Eye (tissue), 1 donor: ENCODE results near the gene RNF180.
"Not testable (repeated sequence)": the region's sequence is repeated elsewhere in the genome, so short reads cannot be mapped to it uniquely, and the experiment has no call there.

Experiments used
- DNase-seq: peaks from one replicate; pipeline ENCODE4 v3.0.0-alpha.2; 2015

The RNF180 gene

GRCh38 chr5:64285188-64286130, 119.8 kb downstream of the RNF180 start:
- no peak for DNase-seq

DNA sequence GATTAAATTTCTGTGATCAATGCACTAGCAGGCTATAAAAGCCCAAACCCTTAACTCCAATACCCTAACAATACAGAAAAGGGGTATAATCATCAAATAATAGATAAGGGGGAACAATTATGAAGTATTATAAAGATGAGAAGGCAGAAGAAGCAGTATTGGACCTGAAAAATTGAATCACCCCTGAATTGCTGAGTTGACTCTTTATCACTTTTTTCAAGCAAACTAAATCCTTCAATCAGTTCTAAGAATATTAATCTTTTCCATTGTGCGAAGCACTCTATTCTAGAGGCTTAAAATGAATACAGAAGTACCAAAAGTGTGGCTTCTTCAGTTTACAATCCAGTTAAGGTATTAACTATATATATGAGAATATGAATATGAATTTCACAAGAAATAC, 120.7 kb downstream of the RNF180 start:
- DNase-seq = no peak

- DNase-seq = not testable (repeated sequence)
These were observed 122.9 kb downstream of the RNF180 start for GRCh38 chr5:64288496-64288895.

DNA sequence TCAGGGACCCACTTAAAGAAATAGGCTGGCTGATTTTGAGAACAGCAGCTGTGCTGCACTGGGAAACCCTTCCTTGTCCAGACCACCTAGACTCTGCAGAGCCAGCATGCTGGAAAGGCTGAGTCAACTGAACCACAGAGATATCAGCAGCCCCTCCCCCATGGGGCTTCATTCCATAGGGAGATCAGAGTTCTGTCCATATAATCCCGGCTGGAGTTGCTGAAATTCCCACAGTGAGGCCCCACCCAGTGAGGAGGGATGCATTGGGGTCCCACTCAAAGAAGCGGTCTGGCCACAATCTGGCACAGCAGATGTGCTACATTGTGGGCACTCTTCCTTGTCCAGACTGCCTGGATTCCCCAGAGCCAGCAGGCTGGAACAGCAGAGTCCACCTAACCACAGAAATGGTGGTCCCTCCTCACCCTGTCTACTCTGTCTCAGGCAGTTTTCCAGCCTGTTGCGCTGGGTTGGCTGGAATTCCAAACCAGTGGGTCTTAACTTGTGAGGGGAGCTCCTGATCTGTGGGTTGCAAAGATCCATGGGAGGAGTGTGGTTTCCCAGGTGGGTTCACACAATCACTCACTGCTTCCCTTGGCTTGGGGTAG, 127.1 kb downstream of the RNF180 start:
- peak; percentile 13 for DNase-seq

DNA sequence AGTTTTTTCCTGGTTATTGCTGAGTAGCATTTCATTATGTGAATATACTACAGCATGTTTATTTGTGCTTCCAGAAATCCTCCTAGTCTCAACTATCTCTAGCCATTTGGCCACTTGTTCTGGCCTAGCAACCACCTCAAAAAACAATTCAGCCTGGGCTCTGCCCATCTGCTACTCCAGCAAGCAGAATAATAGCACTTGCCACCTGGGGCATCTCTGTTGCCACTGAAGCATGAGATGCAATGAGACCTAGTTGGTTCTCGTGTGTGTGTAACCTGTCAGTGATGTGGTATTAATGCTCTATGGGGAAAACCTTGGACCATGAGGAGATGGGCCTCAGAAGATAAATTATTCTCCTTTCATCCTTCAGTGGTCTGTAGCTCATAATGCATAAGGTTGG, 129.5 kb downstream of the RNF180 start:
- peak; percentile 70 for DNase-seq

GRCh38 chr5:64298586-64298985, 132.9 kb downstream of the RNF180 start:
- DNase-seq = peak; percentile 78

- DNase-seq = no peak
These were observed 134.2 kb downstream of the RNF180 start for GRCh38 chr5:64299805-64300204.

DNA sequence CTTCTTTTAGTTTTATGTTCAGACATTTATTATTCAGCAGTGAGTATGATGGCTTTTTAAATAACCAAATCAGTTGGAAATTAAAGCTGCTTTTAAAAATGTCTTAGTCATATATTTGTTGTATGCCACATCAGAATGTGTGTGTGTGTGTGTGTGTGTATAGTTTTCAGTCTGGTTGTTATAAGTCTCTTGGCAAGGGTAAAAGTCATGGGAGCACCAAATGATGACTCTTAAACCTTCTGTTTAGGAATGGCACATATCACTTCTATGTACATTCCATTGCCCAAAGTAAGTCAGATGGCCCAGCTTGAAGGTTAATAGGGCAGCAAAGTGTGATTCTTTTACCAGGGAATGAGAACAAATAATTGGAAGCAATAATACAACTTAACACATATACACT, 135.9 kb downstream of the RNF180 start:
- no peak for DNase-seq

DNA sequence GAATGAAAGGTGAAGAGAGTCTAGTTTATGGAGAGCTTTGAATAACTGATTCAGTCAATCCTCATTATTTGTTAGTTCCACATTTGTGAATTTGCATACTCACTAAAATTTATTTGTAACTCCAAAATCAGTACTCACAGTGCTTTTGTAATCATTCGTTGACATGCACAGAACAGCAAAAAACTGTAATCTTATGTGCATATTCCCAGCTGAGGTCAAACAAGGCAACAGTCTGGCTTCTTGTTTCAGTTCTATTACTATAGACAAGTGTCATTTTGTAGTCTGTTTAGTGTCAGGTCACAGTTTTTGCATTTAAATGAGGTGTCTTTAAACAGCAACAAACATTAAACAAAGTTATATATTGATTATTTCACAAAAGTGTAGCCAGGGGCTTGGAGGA, 142.5 kb downstream of the RNF180 start:
- DNase-seq = no peak

- no peak for DNase-seq
These were observed 146.8 kb downstream of the RNF180 start for GRCh38 chr5:64312491-64312890.

DNA sequence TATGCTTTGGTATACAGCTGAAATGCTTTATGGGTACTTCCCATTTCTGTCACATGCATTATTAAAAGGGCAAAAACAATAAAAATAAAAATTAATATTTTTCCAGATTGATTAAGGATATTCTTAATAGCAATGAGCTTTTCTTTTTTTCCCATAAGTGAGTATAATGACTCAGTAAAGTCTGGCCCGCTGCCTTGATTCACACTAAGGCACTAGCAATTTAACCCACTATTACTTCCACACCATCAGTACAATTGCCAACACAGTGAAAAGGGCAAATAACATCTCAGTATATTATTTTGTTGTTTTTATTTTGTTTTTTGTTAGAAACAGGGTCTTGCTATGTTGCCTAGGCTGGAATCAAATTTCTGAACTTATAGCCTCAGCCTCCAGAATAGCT, 150.1 kb downstream of the RNF180 start:
- DNase-seq = no peak

GRCh38 chr5:64318175-64318574, 152.5 kb downstream of the RNF180 start:
- DNase-seq = no peak

DNA sequence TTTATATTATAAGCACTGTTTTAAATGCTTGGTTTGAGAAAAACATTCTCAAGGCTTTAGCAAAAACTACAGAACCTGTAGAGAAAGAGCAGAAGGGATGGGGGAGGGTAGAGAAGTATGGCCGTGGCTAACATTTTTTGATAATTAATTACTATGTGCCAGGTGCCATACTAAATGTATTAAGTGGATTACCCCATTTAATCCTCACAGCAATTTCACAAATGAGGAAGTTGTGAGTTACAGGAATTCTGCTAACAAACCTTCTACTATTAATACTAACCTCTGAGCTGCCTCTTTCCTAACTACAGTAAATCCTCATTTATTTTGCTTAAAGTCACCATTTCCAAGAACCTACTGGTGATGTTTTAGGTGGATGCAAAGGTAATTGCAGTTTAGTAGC, 157.9 kb downstream of the RNF180 start:
- DNase-seq = no peak

GRCh38 chr5:64330728-64331231, 165.1 kb downstream of the RNF180 start:
- DNase-seq = no peak

DNA sequence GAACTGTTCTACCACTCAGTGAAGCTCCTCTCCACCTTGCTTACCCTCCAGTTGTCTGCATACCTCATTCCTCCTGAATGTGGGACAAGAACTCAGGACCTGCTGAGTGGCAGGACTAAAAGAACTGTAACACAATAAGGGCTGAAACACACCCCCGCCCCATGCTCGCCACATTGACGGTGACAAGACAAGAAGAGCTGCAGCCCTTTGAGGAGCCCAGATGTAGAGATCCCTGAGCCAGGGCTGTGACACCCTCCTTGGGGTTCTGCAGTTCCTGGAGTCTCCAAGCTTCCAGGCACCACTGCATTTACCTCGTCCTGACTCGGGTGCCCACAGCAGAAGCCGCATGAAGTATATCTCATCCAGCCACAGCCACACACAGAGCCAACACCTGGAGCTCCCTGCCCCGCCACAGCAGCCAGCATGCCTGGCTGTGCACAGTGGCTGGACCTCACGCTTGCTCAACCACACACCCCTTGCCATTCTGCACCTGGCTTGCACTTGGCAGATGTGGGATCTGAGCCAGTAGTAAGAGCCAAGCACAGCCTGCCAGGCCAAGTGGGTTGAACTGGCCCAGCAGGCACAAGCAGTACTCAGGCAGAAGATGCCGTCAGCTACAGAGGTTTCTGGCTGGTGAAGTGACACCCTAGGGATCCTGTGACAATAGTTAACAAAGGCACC, 166.1 kb downstream of the RNF180 start:
- DNase-seq = no peak

DNA sequence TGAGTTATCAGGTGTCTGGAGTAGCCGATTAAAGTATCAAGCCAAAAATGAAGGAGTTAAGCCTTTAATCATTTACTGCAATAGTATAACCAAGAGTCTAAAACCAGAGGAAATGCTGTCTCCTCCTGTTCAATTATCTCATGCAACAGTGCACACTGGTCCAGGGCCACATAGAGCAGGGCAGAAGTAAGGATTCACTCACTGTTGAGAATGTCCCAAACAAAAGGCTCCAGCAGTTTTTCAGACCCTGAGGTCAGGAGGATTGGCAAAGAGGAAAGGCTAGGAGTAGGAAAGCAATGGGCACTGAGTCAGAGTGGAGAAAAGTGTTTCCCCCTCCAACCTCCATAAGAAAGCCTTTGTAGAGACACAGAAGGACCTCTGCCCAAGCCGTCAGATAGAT, 168.2 kb downstream of the RNF180 start:
- DNase-seq = peak; percentile 34

DNA sequence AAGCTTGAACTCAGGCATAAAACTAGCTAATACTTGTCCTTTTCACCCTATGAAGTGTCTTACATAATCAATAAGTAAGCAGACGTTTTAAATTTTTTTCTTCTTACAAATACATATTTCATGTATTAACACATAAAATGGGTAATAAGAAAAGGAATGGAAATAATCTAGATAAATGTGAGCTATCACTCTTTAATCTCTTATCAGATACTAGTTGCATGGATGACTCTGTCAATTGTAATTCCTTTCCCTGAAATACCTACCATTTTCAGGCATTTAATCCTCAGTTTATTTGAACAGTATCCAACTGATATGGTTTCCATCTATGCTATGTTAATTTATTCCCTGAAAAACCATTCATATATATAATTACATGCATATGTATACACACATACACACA, 174.1 kb downstream of the RNF180 start:
- no peak for DNase-seq

- DNase-seq = no peak
These were observed 174.7 kb downstream of the RNF180 start for GRCh38 chr5:64340293-64340692.

DNA sequence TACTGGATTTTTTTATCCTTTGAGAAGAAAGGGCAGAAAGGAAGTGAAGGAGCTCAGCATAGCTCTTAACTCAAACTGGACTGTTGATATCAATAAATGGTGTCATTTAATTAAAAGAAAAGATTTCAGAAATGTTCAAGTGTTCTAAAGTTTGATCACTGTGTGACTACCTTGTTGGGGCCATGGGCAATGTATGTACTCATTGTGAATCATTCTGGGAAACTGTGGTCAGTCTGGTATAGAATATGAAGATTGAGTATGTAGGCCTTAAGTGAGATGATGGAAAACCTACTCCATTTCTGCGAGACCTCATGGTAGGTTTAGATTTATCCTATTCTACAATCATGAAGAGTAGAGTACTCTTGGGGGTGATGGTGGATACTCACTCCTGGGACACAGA, 175.7 kb downstream of the RNF180 start:
- no peak for DNase-seq

DNA sequence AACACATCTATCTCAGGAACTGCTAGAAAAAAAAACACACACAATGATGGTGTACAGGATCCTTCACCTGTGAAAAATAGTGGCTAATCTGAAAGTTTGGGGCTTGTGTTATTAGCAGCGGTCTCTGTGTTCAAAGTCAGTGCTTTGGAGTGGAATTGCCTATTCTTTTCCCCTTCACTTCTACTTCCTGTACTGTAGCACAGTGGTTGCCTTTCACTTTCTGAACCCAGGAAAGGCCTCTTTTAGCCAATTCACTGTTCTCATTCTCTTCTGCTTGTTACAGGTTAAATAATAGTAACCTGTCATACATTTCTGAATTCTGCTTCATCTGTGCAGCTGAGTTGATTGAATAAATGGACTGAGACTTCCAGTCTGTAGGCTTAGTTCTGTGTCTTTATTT, 178.9 kb downstream of the RNF180 start:
- no peak for DNase-seq

GRCh38 chr5:64347309-64347708, 181.7 kb downstream of the RNF180 start:
- no peak for DNase-seq

- DNase-seq = no peak
These were observed 198.8 kb downstream of the RNF180 start for GRCh38 chr5:64364426-64364825.

- peak; percentile 6 for DNase-seq
These were observed 219.1 kb downstream of the RNF180 start for GRCh38 chr5:64384765-64385164.

- no peak for DNase-seq
These were observed 231.9 kb downstream of the RNF180 start for GRCh38 chr5:64397552-64397951.
